Measurements from ENCODE around the gene PRTN3.

- TF ChIP-seq CTCF (IDR thresholded peaks at IDR 0.05 in 2 of 3, conservative IDR thresholded peaks at IDR 0.05 in 1 of 3; ENCODE audit: borderline replicate concordance in 1 of 3, insufficient read depth in 1 of 3, low read depth in 2 of 3, low read length in 2 of 3) (no peak), REST (IDR thresholded peaks at IDR 0.05; ENCODE audit: low read depth) (no peak), EZH2phosphoT487 (IDR thresholded peaks at IDR 0.05; ENCODE audit: borderline replicate concordance) (no peak), SP1 (IDR thresholded peaks at IDR 0.05; ENCODE audit: low read depth) (no peak), SIN3A (IDR thresholded peaks at IDR 0.05; ENCODE audit: low read depth) (no peak), MAX (IDR thresholded peaks at IDR 0.05) (no peak), RAD21 (IDR thresholded peaks at IDR 0.05; ENCODE audit: low read depth) (no peak)
Observed at GRCh38 chr19:831407-832369, 9.1 kb upstream of the PRTN3 start.

All from HCT116 (cell line).